GM21717 (cell line): ENCODE data around the gene PDZD7.

Source experiments
- ATAC-seq: cut with Tn5 transposase; IDR thresholded peaks from one replicate; pipeline ENCODE4 v1.9.1; 2021; ENCODE audit warnings: mild to moderate bottlenecking, moderate library complexity; ENCODE audit not compliant: unreplicated experiment

PDZD7 gene

GRCh38 chr10:101005361-101005760 lies 25.6 kb downstream of the PDZD7 start:
- no peak for ATAC-seq

DNA sequence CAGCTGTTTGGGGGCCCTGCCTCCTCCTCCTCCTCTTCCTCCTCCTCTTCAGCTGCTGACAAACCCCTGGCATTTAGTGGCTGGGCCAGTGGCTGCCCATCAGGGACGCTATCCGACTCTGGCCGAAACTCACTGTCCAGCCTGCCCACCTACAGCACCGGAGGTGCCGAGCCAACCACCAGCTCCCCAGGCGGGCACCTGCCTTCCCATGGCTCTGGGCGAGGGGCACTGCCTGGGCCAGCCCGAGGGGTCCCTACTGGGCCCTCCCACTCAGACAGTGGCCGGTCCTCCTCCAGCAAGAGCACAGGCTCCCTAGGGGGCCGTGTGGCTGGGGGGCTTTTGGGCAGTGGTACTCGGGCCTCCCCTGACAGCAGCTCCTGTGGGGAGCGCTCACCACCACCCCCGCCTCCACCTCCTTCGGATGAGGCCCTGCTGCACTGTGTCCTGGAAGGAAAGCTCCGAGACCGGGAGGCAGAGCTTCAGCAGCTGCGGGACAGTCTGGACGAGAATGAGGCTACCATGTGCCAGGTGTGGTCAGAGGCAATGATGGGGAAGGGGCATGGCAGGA lies 27.2 kb downstream of the PDZD7 start:
- no peak for ATAC-seq

GRCh38 chr10:101002456-101002855 lies 28.5 kb downstream of the PDZD7 start:
- ATAC-seq: no peak

DNA sequence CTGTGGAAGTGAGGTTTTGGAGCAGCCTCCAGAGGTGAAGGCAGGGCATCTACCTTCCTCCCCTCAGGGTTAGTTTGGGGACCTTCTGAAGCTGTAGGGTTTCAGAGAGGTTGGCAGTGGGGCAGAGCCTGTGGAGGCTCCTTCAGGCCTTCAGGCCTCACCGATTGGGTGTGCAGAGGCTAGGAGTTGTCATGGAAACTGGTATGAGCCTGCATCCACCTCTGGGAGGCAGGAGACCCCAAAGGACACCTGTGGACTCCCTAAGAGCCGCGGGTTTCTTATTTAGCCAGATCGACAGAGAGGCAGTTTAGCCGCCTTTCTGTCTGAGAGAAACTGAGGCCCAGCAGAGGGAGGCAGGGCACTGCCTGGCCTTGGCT lies 29.3 kb downstream of the PDZD7 start:
- no peak for ATAC-seq

GRCh38 chr10:101000915-101001658 lies 29.8 kb downstream of the PDZD7 start:
- ATAC-seq: no peak

GRCh38 chr10:101000127-101000914 lies 30.6 kb downstream of the PDZD7 start:
- ATAC-seq: no peak

- no peak for ATAC-seq
Measured at GRCh38 chr10:100999742-101000126, 31.2 kb downstream of the PDZD7 start, which contains the start of gene LZTS2. LZTS2 (plus strand) TSS chr10:100999808; CDS start chr10:101002539, 2,731 bp downstream.

DNA sequence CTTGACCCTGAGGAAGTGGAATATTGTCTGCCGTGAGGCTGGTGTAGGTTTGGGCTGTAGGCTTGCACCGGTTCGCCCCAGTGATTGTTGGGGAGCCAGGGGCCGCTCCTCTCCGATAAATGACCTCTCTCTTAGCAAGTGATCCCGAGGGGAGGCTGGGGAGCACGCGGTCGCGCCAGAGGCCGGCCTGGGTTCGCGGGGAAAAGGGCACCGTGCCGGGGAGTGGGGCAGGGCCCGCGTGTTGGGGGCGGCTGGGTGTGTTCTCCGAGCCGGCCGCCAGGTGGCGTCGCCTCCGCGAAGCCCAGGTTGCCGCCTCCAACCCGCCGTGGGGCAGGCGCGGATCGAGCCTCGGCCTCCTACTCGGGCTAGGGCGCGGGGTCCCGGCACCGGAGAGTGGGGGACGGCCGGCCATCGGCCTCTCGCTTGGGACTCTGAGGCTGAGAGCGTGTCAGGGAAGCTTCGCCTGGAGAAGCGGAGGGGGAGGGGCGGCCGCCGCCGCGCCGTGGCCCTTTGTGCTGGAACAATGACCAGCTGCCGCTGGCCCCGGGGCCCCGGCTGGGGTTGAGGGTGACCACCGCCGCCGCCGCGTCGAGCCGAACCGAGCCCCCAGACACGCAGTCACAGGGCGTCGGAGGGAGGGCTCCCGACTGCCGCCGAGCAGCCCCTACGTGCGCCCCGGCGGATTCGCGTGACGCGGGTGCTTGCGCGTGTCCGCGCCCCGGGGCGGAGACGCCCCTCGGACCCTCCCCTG lies 31.8 kb downstream of the PDZD7 start:
- ATAC-seq: peak; percentile 49

DNA sequence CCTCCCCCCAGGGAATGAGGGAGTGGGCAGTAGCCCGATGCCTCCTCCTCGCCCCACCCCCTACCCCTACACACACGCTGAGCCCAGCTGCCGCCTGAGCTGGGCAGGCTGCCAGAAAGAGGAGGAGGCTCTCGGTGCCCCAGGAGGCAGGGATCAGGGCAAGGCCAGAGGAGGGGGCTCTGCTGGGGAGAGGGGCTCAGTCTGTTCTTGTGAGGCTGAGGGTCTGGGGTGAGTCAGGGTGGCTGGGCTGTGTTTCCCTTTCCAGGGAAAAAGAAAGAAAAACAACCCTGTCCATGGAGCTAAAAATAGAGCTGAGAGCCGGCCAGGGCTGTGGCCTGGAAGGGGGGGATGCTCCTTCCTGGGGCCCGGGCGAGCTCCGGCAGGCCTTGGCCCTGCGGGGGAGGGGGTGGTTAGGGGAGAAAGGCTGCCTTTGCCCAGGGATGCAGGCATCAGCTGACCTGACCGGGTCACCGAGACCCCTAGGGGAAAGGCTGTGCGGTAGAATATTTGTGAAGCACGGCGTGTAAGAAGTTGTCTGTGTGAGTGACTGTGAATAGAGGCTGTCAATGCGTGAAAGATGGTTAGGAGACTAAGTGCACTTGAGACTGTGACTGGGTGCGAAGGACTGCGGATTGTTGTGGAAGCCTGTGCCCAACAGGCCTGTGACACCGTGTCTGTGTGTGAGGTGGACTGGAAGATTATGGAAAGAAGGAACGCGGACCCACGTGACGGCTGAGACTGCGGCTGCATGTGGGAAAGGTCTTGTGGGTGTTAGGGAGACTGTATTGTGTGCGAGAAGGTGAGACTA lies 32.5 kb downstream of the PDZD7 start:
- ATAC-seq: no peak

DNA sequence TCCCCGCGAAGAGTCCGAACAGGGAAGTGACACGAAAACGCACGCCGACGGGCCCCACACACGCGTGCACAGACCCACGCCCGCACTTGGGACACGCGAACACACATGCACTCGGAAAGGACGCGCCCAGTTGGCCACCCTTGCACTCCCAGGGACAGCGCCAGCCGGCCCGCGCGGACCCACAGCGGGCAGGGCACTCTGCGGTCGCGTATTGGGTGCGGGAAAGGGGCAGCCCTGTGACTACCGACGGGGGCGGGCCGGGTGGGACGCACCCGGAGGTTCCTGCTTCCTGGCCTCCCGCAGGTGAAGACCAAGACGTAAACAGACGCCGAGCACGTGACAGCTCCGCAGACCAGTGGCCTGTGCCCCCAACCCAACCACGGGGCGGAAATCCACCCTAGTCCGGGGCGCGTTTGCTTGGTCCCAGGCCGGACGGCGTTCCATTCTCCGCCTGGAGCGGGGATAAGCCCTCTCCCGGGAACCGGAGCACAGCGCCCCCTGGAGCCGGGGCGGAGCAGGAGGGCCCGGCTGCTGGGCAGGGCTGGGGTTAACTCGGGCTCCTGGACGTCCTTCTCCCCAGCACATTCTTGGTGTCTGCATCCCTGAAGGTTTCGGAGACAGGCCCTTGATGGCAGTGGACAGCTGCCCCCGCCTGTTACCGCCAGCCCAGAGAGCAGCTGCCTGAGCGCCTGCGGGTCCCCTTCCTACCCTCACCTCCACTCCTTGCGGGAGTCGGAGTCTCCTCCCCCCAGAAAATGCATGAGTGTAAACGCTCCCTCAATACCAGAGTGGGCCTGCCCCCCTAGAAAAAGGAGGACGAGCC lies 33.4 kb downstream of the PDZD7 start:
- ATAC-seq: no peak

GRCh38 chr10:100996678-100997359 lies 34.1 kb downstream of the PDZD7 start:
- ATAC-seq: no peak

- ATAC-seq: no peak
Measured at GRCh38 chr10:100995181-100995580, 35.7 kb downstream of the PDZD7 start.

- ATAC-seq: no peak
Measured at GRCh38 chr10:100993986-100994708, 36.8 kb downstream of the PDZD7 start.

GRCh38 chr10:100989088-100989487 lies 41.8 kb downstream of the PDZD7 start:
- ATAC-seq: no peak

GRCh38 chr10:100988166-100988565 lies 42.8 kb downstream of the PDZD7 start:
- no peak for ATAC-seq

DNA sequence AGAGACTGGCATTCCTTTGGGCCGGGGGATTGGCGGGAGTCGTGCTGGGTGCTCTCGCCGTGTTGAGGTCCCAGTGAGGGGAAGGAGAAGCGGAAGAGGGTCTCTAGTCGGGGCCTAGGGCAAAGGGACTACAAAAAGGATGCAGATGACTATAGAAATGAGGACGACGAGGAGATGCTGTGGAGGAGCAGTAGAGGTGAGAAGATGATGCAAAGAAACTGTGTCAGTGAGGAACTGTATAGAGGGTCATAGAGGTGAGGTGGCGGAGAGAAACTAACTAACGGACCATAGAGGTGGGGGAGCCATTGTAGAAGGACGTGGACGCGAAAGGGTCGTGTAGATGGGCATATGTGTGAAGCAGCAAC lies 43.3 kb downstream of the PDZD7 start:
- no peak for ATAC-seq

DNA sequence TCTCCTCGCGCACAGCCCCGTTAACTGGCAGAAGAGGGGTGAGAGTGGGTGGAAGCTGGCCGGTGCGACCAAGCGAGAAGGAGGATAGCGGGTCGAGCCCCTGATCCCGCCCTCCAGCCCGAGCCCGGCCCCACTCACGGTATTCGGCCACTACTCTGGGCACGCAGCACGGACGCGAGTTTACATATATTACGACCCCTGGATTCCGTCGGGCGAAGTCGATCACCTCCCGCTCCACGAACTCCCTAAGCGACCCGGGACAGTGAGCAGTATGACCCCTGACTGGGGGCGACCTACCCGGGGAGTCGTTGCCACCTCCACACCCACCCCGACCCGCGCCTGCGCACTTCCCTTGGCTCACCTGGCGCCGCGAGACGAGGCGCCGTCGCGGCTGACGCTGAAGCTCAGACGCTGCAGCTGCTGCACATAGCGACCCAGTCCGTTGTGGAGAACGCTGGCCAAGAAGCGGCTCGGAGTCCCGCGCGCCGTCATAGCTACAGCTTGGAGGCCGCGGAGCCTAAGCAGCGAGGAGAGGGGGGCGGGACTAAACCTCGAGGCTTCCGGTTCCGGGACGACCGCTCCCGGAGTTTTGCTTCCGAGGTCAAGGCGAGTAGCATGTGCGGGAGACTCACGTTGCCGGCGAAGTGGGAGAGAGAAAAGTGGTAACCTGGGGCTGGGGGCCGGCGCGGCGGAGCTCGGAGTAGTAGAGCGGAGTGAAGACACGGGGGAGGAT lies 43.8 kb downstream of the PDZD7 start, which contains the start of the genes MRPL43 and TWNK:
MRPL43 (minus strand) TSS at position 546 of the 733 bp plus-strand sequence; CDS start at position 492, 54 bp downstream.
TWNK (plus strand) TSS at position 592 of the 733 bp plus-strand sequence. CDS start 668 bp downstream, outside the sequence.
- peak; percentile 75 for ATAC-seq

DNA sequence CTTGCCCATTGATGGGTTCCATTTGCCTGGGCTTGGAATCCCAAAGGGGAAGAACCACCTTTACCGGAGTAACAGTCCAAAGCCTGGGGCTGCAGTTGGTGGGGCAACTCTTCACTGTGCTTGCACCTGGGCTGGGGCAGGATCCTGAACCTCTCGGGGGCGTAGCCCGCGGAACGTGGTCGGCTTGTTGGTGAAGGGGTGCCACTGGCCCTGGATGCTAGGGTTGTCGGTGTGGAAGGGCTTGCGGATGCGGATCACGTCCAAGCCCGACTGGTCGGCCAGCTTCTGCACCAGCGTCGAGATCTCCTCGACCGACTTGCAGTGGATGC lies 44.3 kb downstream of the PDZD7 start:
- no peak for ATAC-seq
